GM19025 (cell line): ENCODE measurements around the gene ZNF451.

ENCODE experiments used
- ATAC-seq: cut with Tn5 transposase; IDR thresholded peaks from one replicate; pipeline ENCODE4 v1.9.1; 2021; ENCODE audit warnings: mild to moderate bottlenecking, low read depth, moderate library complexity; ENCODE audit not compliant: unreplicated experiment

Gene ZNF451

GRCh38 chr6:57147401-57147800, 57.4 kb downstream of the ZNF451 start:
- no peak for ATAC-seq

GRCh38 chr6:57147955-57148858, 58.2 kb downstream of the ZNF451 start:
- no peak for ATAC-seq

- ATAC-seq = no peak
Measured at GRCh38 chr6:57158658-57159057, 68.7 kb downstream of the ZNF451 start.

- ATAC-seq = no peak
Measured at GRCh38 chr6:57159127-57159526, 69.1 kb downstream of the ZNF451 start.

- ATAC-seq = no peak
Measured at GRCh38 chr6:57162028-57162427, 72.0 kb downstream of the ZNF451 start.

GRCh38 chr6:57162516-57162915, 72.5 kb downstream of the ZNF451 start:
- no peak for ATAC-seq

GRCh38 chr6:57163956-57164355, 74.0 kb downstream of the ZNF451 start:
- ATAC-seq = no peak

- no peak for ATAC-seq
Measured at GRCh38 chr6:57165080-57165479, 75.1 kb downstream of the ZNF451 start.

GRCh38 chr6:57172136-57173055, 82.4 kb downstream of the ZNF451 start, which contains the start of gene BAG2:
BAG2 (plus strand) TSS chr6:57172326; CDS start chr6:57172698, 372 bp downstream.
- ATAC-seq = peak; percentile 89

GRCh38 chr6:57173056-57173885, 83.3 kb downstream of the ZNF451 start:
- ATAC-seq = no peak

- no peak for ATAC-seq
Measured at GRCh38 chr6:57173886-57174510, 84.0 kb downstream of the ZNF451 start.

- ATAC-seq = no peak
Measured at GRCh38 chr6:57174511-57174907, 84.5 kb downstream of the ZNF451 start.

- no peak for ATAC-seq
Measured at GRCh38 chr6:57177545-57178265, 87.7 kb downstream of the ZNF451 start.

- ATAC-seq = no peak
Measured at GRCh38 chr6:57180596-57180995, 90.6 kb downstream of the ZNF451 start.

- no peak for ATAC-seq
Measured at GRCh38 chr6:57182017-57182432, 92.0 kb downstream of the ZNF451 start.

GRCh38 chr6:57183336-57183735, 93.3 kb downstream of the ZNF451 start:
- no peak for ATAC-seq

GRCh38 chr6:57190140-57190539, 100.2 kb downstream of the ZNF451 start:
- ATAC-seq = no peak

- no peak for ATAC-seq
Measured at GRCh38 chr6:57193177-57193576, 103.2 kb downstream of the ZNF451 start.

GRCh38 chr6:57195457-57195856, 105.5 kb downstream of the ZNF451 start:
- no peak for ATAC-seq
